Measurements from ENCODE around the gene CTIF. TPM values are rescaled to one million over a fixed set of nuclear protein-coding genes. Genes with fewer than 3 reads are reported as not detected.

Gene CTIF
- total and polyA plus RNA-seq, 2 experiments from 2014 or later: 8.6 to 14.4 TPM

GRCh38 chr18:48874701-48875162 is 335.9 kb downstream of the CTIF start:
- Histone ChIP-seq H3K79me2 (replicated peaks; ENCODE audit: insufficient read depth) (no peaks in the 10 kb centered on the region), H3K27ac (ENCODE audit: low read depth) (no peak overlapping the region), H3F3A (replicated peaks; ENCODE audit: low read depth) (no peaks in the 10 kb centered on the region), H3K27me3 (ENCODE audit: insufficient read depth) (no peaks in the 10 kb centered on the region), H3K4me1 (ENCODE audit: insufficient read depth) (peaks cover 5% of the 10 kb centered on the region), H2AFZ (no peak overlapping the region), H3K4me2 (no peak overlapping the region), H4K20me1 (replicated peaks; ENCODE audit: insufficient read depth) (no peaks in the 10 kb centered on the region), H3K36me3 (ENCODE audit: insufficient read depth) (no peaks in the 10 kb centered on the region), H3K9me2 (ENCODE audit: insufficient read depth) (peaks cover 5% of the 10 kb centered on the region; the same call in 1 of the 2 replicates), H3K4me3 (no peak overlapping the region)
- Mint-ChIP-seq H3K4me1 (peaks cover 19% of the 10 kb centered on the region), H3K27me3 (ENCODE audit: insufficient read depth, low read depth, poor library complexity) (peaks cover 24% of the 10 kb centered on the region), H3K9me3 (no peaks in the 10 kb centered on the region), H3K4me3 (no peak overlapping the region), H3K36me3 (ENCODE audit: low read depth) (no peaks in the 10 kb centered on the region), H3K27ac (no peak overlapping the region)
- TF ChIP-seq CTCF (conservative IDR thresholded peaks at IDR 0.05; ENCODE audit: low read depth in 2 of 2) (no peak), CREB1 (CRISPR knock-in tag; IDR thresholded peaks at IDR 0.05; ENCODE audit: low read depth) (no peak), ZNF114 (CRISPR knock-in tag; IDR thresholded peaks at IDR 0.05) (no peak), ZNF331 (CRISPR knock-in tag; IDR thresholded peaks at IDR 0.05; ENCODE audit: low read depth) (no peak), POLR2AphosphoS5 (IDR thresholded peaks at IDR 0.05; ENCODE audit: low read depth) (no peak), EZH2 (IDR thresholded peaks at IDR 0.05; ENCODE audit: low read depth, unreplicated experiment) (no peak), STAT1 (IDR thresholded peaks at IDR 0.05; ENCODE audit: unreplicated experiment) (no peak), REST (IDR thresholded peaks at IDR 0.05; ENCODE audit: unreplicated experiment) (no peak), NANOG (IDR thresholded peaks at IDR 0.05; ENCODE audit: borderline replicate concordance) (no peak), JUNB (IDR thresholded peaks at IDR 0.05; ENCODE audit: unreplicated experiment) (no peak), ZNF462 (CRISPR knock-in tag; IDR thresholded peaks at IDR 0.05) (no peak), EZH2phosphoT487 (IDR thresholded peaks at IDR 0.05; ENCODE audit: unreplicated experiment) (no peak), ETS1 (IDR thresholded peaks at IDR 0.05) (no peak)
- DNase-seq (ENCODE audit: low spot score): no peak
- ATAC-seq: no peak
